Fibroblast of lung (primary cell): ENCODE results near the gene CAPN12. TPM values are rescaled to one million over a fixed set of nuclear protein-coding genes. Genes with fewer than 3 reads are reported as not detected.

Source experiments
- DNase-seq, 2 donors: peaks; one replicate each; pipeline versions ENCODE4 v3.0.0 to v3.0.0-alpha.2; 2010; ENCODE audit warnings: low read depth in 2 of 2
- H2AFZ ChIP-seq: 2 replicates; pipeline ENCODE4 v1.5.1; 2012; ENCODE audit warnings: low read length, control low read depth, inconsistent platforms
- H3K27ac ChIP-seq: 2 replicates; pipeline ENCODE4 v1.5.1; 2011; ENCODE audit warnings: low read length, control low read depth; ENCODE audit not compliant: insufficient read depth
- H3K27me3 ChIP-seq: 2 replicates; pipeline ENCODE4 v1.5.1; 2011; ENCODE audit warnings: mild to moderate bottlenecking, low read length; ENCODE audit not compliant: control insufficient read depth, insufficient read depth
- H3K36me3 ChIP-seq: 2 replicates; pipeline ENCODE4 v1.5.1; 2011; ENCODE audit warnings: low read length; ENCODE audit not compliant: control insufficient read depth, insufficient read depth
- H3K4me1 ChIP-seq: 2 replicates; pipeline ENCODE4 v1.5.1; 2011; ENCODE audit warnings: low read length; ENCODE audit not compliant: control insufficient read depth, insufficient read depth; ENCODE audit errors: extremely low read depth
- H3K4me2 ChIP-seq: 2 replicates; pipeline ENCODE4 v1.5.1; 2011; ENCODE audit warnings: low read length, control low read depth; ENCODE audit not compliant: insufficient read depth; ENCODE audit errors: extremely low read depth
- H3K4me3 ChIP-seq, 4 experiments: fragments of 200-600 bp in 1 of 4; sonication (generic) in 1 of 4; replicated peaks in 1 of 4; 2 replicates each; pipeline ENCODE4 v1.5.1; 2011 to 2016; ENCODE audit warnings: low read length in 4 of 4, low read depth in 3 of 4, mild to moderate bottlenecking in 3 of 4, control low read depth in 2 of 4, inconsistent platforms in 1 of 4, mixed read lengths in 1 of 4; ENCODE audit not compliant: insufficient read depth in 1 of 4; ENCODE audit errors: control extremely low read depth in 1 of 4
- H3K79me2 ChIP-seq: 2 replicates; pipeline ENCODE4 v1.5.1; 2012; ENCODE audit warnings: mild to moderate bottlenecking, low read length, inconsistent platforms; ENCODE audit not compliant: control insufficient read depth, insufficient read depth
- H3K9ac ChIP-seq: 2 replicates; pipeline ENCODE4 v1.5.1; 2011; ENCODE audit warnings: mild to moderate bottlenecking, low read length, control low read depth; ENCODE audit not compliant: insufficient read depth
- H3K9me3 ChIP-seq: 2 replicates; pipeline ENCODE4 v1.5.1; 2012; ENCODE audit warnings: low read depth, low read length; ENCODE audit not compliant: control insufficient read depth, insufficient read depth
- H4K20me1 ChIP-seq: 2 replicates; pipeline ENCODE4 v1.5.1; 2011; ENCODE audit warnings: low read length; ENCODE audit not compliant: control insufficient read depth, insufficient read depth; ENCODE audit errors: extremely low read depth
- CTCF ChIP-seq, 2 donors: IDR thresholded peaks in 1 of 2; conservative IDR thresholded peaks in 1 of 2; 1 replicate in 1 of 2; 2 replicates in 1 of 2; pipeline ENCODE4 v1.5.1; 2011 to 2012; ENCODE audit warnings: low read length in 2 of 2, control low read depth in 1 of 2, inconsistent platforms in 1 of 2, low read depth in 1 of 2, mild to moderate bottlenecking in 1 of 2
- EZH2 ChIP-seq: IDR thresholded peaks from 2 replicates; pipeline ENCODE4 v1.5.1; 2012; ENCODE audit warnings: low read length, control low read depth, mild to moderate bottlenecking; ENCODE audit errors: missing control alignments
- polyA plus RNA-seq, 2 donors: library from polyadenylated mRNA; depleted of rRNA in 1 of 2; stranded (reverse) in 1 of 2; unstranded in 1 of 2; fragments of >200 nt; gene quantifications; 2 replicates each; pipeline ENCODE4 v1.2.1, GENCODE V29; 2011 to 2012; ENCODE audit warnings: missing spikeins in 1 of 2
- total RNA-seq: library from RNA; depleted of rRNA; stranded (reverse); fragments of >200 nt; gene quantifications from 2 replicates; pipeline ENCODE4 v1.2.1, GENCODE V29; 2014

Gene CAPN12
- total and polyA plus RNA-seq, 2 donors (not counting 1 experiment from before 2014, with no cell fraction given): 0.20 to 0.50 TPM

- no peaks in the 10 kb centered on the region for H3K27me3 ChIP-seq
- peak overlapping the region; percentile 14 for H3K9ac ChIP-seq
- H3K27ac ChIP-seq: peak overlapping the region; percentile 86
- DNase-seq: peak; percentile 96 to 98
- H2AFZ ChIP-seq: no peak overlapping the region
- H3K36me3 ChIP-seq: peaks cover 19% of the 10 kb centered on the region
- no peaks in the 10 kb centered on the region for H3K9me3 ChIP-seq
- no peak for TF ChIP-seq CTCF (conservative IDR thresholded peaks at IDR 0.05 in 1 of 2, IDR thresholded peaks at IDR 0.05 in 1 of 2; ENCODE audit: low read depth in 1 of 2, low read length in 2 of 2)
- no peak for TF ChIP-seq EZH2
- H3K4me2 ChIP-seq: peak overlapping the region; percentile 52
- H3K4me1 ChIP-seq: peaks cover 26% of the 10 kb centered on the region
- no peaks in the 10 kb centered on the region for H4K20me1 ChIP-seq
- H3K79me2 ChIP-seq: peaks cover 89% of the 10 kb centered on the region
- no peak overlapping the region for H3K4me3 ChIP-seq
These were observed 52.3 kb downstream of the CAPN12 start for GRCh38 chr19:38691938-38692457.

GRCh38 chr19:38690832-38691231 is 53.4 kb downstream of the CAPN12 start:
- Histone ChIP-seq H3K9me3 (no peaks in the 10 kb centered on the region), H3K4me1 (peaks cover 34% of the 10 kb centered on the region), H3K9ac (no peak overlapping the region), H3K79me2 (peaks cover 89% of the 10 kb centered on the region), H3K36me3 (peaks cover 17% of the 10 kb centered on the region), H4K20me1 (no peaks in the 10 kb centered on the region), H2AFZ (no peak overlapping the region), H3K27ac (peak overlapping the region; percentile 71), H3K4me2 (no peak overlapping the region), H3K27me3 (no peaks in the 10 kb centered on the region), H3K4me3 (no peak overlapping the region)
- peak in 1 of 2 donors; percentile 38 for DNase-seq
- TF ChIP-seq EZH2 (no peak), CTCF (conservative IDR thresholded peaks at IDR 0.05 in 1 of 2, IDR thresholded peaks at IDR 0.05 in 1 of 2; ENCODE audit: low read depth in 1 of 2, low read length in 2 of 2) (no peak)

- H2AFZ ChIP-seq: no peak overlapping the region
- no peaks in the 10 kb centered on the region for H3K27me3 ChIP-seq
- H3K9me3 ChIP-seq: no peaks in the 10 kb centered on the region
- H3K4me1 ChIP-seq: peaks cover 39% of the 10 kb centered on the region
- H3K79me2 ChIP-seq: peaks cover 89% of the 10 kb centered on the region
- no peak overlapping the region for H3K9ac ChIP-seq
- H3K4me3 ChIP-seq: no peak overlapping the region
- no peak for DNase-seq
- H3K4me2 ChIP-seq: no peak overlapping the region
- peaks cover 11% of the 10 kb centered on the region for H3K36me3 ChIP-seq
- TF ChIP-seq EZH2 (no peak), CTCF (conservative IDR thresholded peaks at IDR 0.05 in 1 of 2, IDR thresholded peaks at IDR 0.05 in 1 of 2; ENCODE audit: low read depth in 1 of 2, low read length in 2 of 2) (no peak)
- H4K20me1 ChIP-seq: no peaks in the 10 kb centered on the region
- no peak overlapping the region for H3K27ac ChIP-seq
These were observed 54.1 kb downstream of the CAPN12 start for GRCh38 chr19:38690146-38690545.
